SK-N-SH treated with all-trans-retinoic acid at 6 μM for 48 hours (cell line): ENCODE data around the gene TTC39B.

Experiments
- CSDC2 ChIP-seq: fragments of 250-450 bp; sonication (Bioruptor Pico); IDR thresholded peaks from 2 replicates; pipeline ENCODE4 v1.5.0; 2020; ENCODE audit warnings: mild to moderate bottlenecking, moderate library complexity
- PATZ1 ChIP-seq: fragments of 250-450 bp; sonication (Bioruptor Pico); IDR thresholded peaks from 2 replicates; pipeline ENCODE4 v1.8.0; 2020; ENCODE audit warnings: mild to moderate bottlenecking, moderate library complexity, borderline replicate concordance
- RARB ChIP-seq: fragments of 250-450 bp; sonication (Bioruptor Pico); IDR thresholded peaks from 2 replicates; pipeline ENCODE4 v1.8.0; 2021; ENCODE audit warnings: mild to moderate bottlenecking, moderate library complexity
- ZC3H10 ChIP-seq: fragments of 250-450 bp; sonication (Bioruptor Pico); IDR thresholded peaks from 2 replicates; pipeline ENCODE4 v1.5.1; 2021; ENCODE audit warnings: mild to moderate bottlenecking, moderate library complexity
- ZFP3 ChIP-seq: fragments of 250-450 bp; sonication (Bioruptor Pico); IDR thresholded peaks from 2 replicates; pipeline ENCODE4 v1.5.0; 2020; ENCODE audit warnings: mild to moderate bottlenecking, moderate library complexity

DNA sequence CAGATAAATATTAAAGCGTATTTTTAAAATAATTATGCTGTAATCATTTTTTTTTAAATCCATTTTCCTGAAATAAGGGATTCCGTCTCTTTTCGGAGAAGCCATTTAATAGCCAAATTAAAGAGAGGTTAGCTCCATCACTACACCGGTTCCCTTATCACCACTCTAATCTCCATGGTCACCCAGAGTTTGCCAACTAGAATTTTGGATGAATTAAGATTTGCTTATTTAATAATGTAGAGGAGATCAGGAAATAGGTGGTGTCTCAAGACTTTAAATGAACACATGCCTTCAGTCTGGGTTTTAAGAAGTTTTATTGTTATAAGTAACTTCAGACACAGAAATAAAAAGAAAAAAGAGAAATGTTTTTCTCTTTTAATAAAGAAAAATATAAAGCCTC lies 151.7 kb downstream of the TTC39B start:
- no peak for TF ChIP-seq CSDC2 (CRISPR knock-in tag)
- no peak for TF ChIP-seq ZFP3 (CRISPR knock-in tag)
- TF ChIP-seq PATZ1: no peak
- no peak for TF ChIP-seq ZC3H10 (CRISPR knock-in tag)
- no peak for TF ChIP-seq RARB (CRISPR knock-in tag)
